Measurements from ENCODE around the gene ERC1. TPM values are rescaled to one million over a fixed set of nuclear protein-coding genes. Genes with fewer than 3 reads are reported as not detected.

Gene ERC1
- polyA plus RNA-seq, 2 of the 4 experiments (the other 2 are of a cell fraction): 14.2 to 20.9 TPM

GRCh38 chr12:1421091-1421846, 430.2 kb downstream of the ERC1 start:
- WGBS (ENCODE audit: missing lambda C conversion rate): 91% methylated on average over 11 of the region's 11 CpGs
- H3K4me2 ChIP-seq: no peak overlapping the region
- peaks cover 14% of the 10 kb centered on the region for H3K9me3 ChIP-seq
- peak; percentile 57 for TF ChIP-seq MAFK (IDR thresholded peaks at IDR 0.05; ENCODE audit: partially characterized antibody)
- no peak for TF ChIP-seq SMC3 (IDR thresholded peaks at IDR 0.05)
- no peak for TF ChIP-seq BHLHE40 (IDR thresholded peaks at IDR 0.05; ENCODE audit: low read depth, low read length)
- TF ChIP-seq NPAS2 (CRISPR knock-in tag; IDR thresholded peaks at IDR 0.05; ENCODE audit: borderline replicate concordance): no peak
- no peak for TF ChIP-seq EHF (CRISPR knock-in tag; IDR thresholded peaks at IDR 0.05)
- peak; percentile 66; the same call in 1 of the 2 replicates for TF ChIP-seq KDM5A (IDR thresholded peaks at IDR 0.05)
- TF ChIP-seq RNF2 (IDR thresholded peaks at IDR 0.05; ENCODE audit: borderline replicate concordance, low read depth): no peak
- TF ChIP-seq ZSCAN20 (CRISPR knock-in tag; IDR thresholded peaks at IDR 0.05): no peak
- TF ChIP-seq, protein P1, sequence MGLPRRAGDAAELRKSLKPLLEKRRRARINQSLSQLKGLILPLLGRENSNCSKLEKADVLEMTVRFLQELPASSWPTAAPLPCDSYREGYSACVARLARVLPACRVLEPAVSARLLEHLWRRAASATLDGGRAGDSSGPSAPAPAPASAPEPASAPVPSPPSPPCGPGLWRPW (IDR thresholded peaks at IDR 0.05): no peak
- TF ChIP-seq EHMT2 (IDR thresholded peaks at IDR 0.05; ENCODE audit: low read depth): no peak
- no peak for TF ChIP-seq MAZ (IDR thresholded peaks at IDR 0.05; ENCODE audit: borderline replicate concordance, low read depth, low read length)
- TF ChIP-seq, protein P2, sequence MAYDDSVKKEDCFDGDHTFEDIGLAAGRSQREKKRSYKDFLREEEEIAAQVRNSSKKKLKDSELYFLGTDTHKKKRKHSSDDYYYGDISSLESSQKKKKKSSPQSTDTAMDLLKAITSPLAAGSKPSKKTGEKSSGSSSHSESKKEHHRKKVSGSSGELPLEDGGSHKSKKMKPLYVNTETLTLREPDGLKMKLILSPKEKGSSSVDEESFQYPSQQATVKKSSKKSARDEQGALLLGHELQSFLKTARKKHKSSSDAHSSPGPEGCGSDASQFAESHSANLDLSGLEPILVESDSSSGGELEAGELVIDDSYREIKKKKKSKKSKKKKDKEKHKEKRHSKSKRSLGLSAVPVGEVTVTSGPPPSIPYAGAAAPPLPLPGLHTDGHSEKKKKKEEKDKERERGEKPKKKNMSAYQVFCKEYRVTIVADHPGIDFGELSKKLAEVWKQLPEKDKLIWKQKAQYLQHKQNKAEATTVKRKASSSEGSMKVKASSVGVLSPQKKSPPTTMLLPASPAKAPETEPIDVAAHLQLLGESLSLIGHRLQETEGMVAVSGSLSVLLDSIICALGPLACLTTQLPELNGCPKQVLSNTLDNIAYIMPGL (CRISPR knock-in tag; IDR thresholded peaks at IDR 0.05; ENCODE audit: borderline replicate concordance): no peak
- H3K4me3 ChIP-seq: no peak overlapping the region
- CTCF ChIA-PET: interaction anchor here (0.6 kb wide), 1 partner anchor 467 kb away, joined by 3 read pairs; no protein-coding TSS in a partner anchor
- H3K4me1 ChIP-seq: no peaks in the 10 kb centered on the region
- POLR2A ChIA-PET: no interaction called here
- no peak for ATAC-seq
- no peak for DNase-seq (ENCODE audit: low read depth in 1 of 2, low spot score in 1 of 2)
- FAIRE-seq: no peak
- H3K27ac ChIP-seq: no peak overlapping the region

GRCh38 chr12:1422604-1423315, 431.7 kb downstream of the ERC1 start:
- DNase-seq (ENCODE audit: low read depth in 1 of 2, low spot score in 1 of 2) (no peak), FAIRE-seq (no peak), ATAC-seq (no peak)
- CTCF ChIA-PET: interaction anchor here (0.7 kb wide), 1 partner anchor 853 kb away, joined by 3 read pairs; no protein-coding TSS in a partner anchor
- POLR2A ChIA-PET: no interaction called here
- no peak overlapping the region for H3K27ac ChIP-seq
- H3K9me3 ChIP-seq: peaks cover 14% of the 10 kb centered on the region
- TF ChIP-seq JUN (IDR thresholded peaks at IDR 0.05) (no peak), MAFK (IDR thresholded peaks at IDR 0.05; ENCODE audit: partially characterized antibody) (peak; percentile 7)
- no peaks in the 10 kb centered on the region for H3K4me1 ChIP-seq
- 89% methylated on average over 4 of the region's 4 CpGs for WGBS (ENCODE audit: missing lambda C conversion rate)
- no peak overlapping the region for H3K4me2 ChIP-seq
- H3K4me3 ChIP-seq: no peak overlapping the region

- no peak for FAIRE-seq
- no peak for ATAC-seq
Observed at GRCh38 chr12:1424674-1425395, 433.8 kb downstream of the ERC1 start.

More at GRCh38 chr12:1424674-1425395, 433.8 kb downstream of the ERC1 start:
- Histone ChIP-seq H3K4me1 (no peaks in the 10 kb centered on the region), H3K4me2 (no peak overlapping the region), H3K9me3 (peaks cover 14% of the 10 kb centered on the region), H3K27ac (no peak overlapping the region), H3K4me3 (no peak overlapping the region)
- no peak for DNase-seq (ENCODE audit: low read depth in 1 of 2, low spot score in 1 of 2)
- TF ChIP-seq CBX8 (IDR thresholded peaks at IDR 0.05) (no peak), ZNF302 (CRISPR knock-in tag; IDR thresholded peaks at IDR 0.05) (no peak), GATA3 (IDR thresholded peaks at IDR 0.05; ENCODE audit: borderline replicate concordance) (no peak), MAFK (IDR thresholded peaks at IDR 0.05; ENCODE audit: partially characterized antibody) (no peak), FOSL2 (IDR thresholded peaks at IDR 0.05) (no peak), FOSL2 (CRISPR knock-in tag; IDR thresholded peaks at IDR 0.05) (no peak), HEYL (CRISPR knock-in tag; IDR thresholded peaks at IDR 0.05) (no peak), POLR2A (IDR thresholded peaks at IDR 0.05; ENCODE audit: low read length) (no peak), EP300 (IDR thresholded peaks at IDR 0.05) (no peak), CHD2 (IDR thresholded peaks at IDR 0.05; ENCODE audit: low read length, partially characterized antibody) (no peak)
- ChIA-PET POLR2A (no interaction called here), CTCF (interaction anchor here (0.6 kb wide), 1 partner anchor 178 kb away, joined by 3 read pairs; no protein-coding TSS in a partner anchor)
- WGBS (ENCODE audit: missing lambda C conversion rate): 75% methylated on average over 4 of the region's 4 CpGs
